Upper lobe of left lung (tissue), 4 donors: ENCODE measurements around the gene IDS.

Experiments
- CTCF ChIP-seq, 6 experiments: fragments of 450-650 bp in 4 of 6; fragments of 200-600 bp in 2 of 6; sonication (generic) in 2 of 6; IDR thresholded peaks; one replicate each; pipeline ENCODE4 v1.5.1; 2016 to 2019; ENCODE audit warnings: antibody characterized with exemption in 6 of 6
- POLR2A ChIP-seq, 4 donors: fragments of 450-650 bp; IDR thresholded peaks; one replicate each; pipeline ENCODE4 v1.5.1; 2016 to 2017; ENCODE audit warnings: antibody characterized with exemption in 4 of 4, mild to moderate bottlenecking in 2 of 4
- POLR2AphosphoS5 ChIP-seq, 2 donors: sonication (generic); formaldehyde crosslinking; IDR thresholded peaks; one replicate each; pipeline ENCODE4 v1.5.1; 2017; ENCODE audit warnings: antibody characterized with exemption in 2 of 2

GRCh38 chrX:149456476-149457245, 48.4 kb downstream of the IDS start:
- TF ChIP-seq POLR2A (IDR thresholded peaks at IDR 0.05) (no peak), CTCF (IDR thresholded peaks at IDR 0.05) (no peak), POLR2AphosphoS5 (IDR thresholded peaks at IDR 0.05) (no peak)
